ENCODE measurements around the gene DCAF8.

- TF ChIP-seq ESRRG (CRISPR knock-in tag; IDR thresholded peaks at IDR 0.05) (no peak), CSRNP3 (CRISPR knock-in tag; IDR thresholded peaks at IDR 0.05) (no peak), TCF4 (CRISPR knock-in tag; IDR thresholded peaks at IDR 0.05; ENCODE audit: borderline replicate concordance) (no peak), ZNF8 (CRISPR knock-in tag; IDR thresholded peaks at IDR 0.05) (no peak), ZFP30 (CRISPR knock-in tag; IDR thresholded peaks at IDR 0.05) (no peak), ZNF565 (CRISPR knock-in tag; conservative IDR thresholded peaks at IDR 0.05; ENCODE audit: low read depth) (no peak), ISL1 (CRISPR knock-in tag; IDR thresholded peaks at IDR 0.05) (no peak), ARNTL (CRISPR knock-in tag; IDR thresholded peaks at IDR 0.05; ENCODE audit: borderline replicate concordance, low read depth) (no peak), SNAI2 (CRISPR knock-in tag; IDR thresholded peaks at IDR 0.05) (no peak), TOX (CRISPR knock-in tag; IDR thresholded peaks at IDR 0.05; ENCODE audit: borderline replicate concordance) (no peak), ZC3H10 (CRISPR knock-in tag; IDR thresholded peaks at IDR 0.05) (no peak)
- TF ChIP-seq, protein P1, sequence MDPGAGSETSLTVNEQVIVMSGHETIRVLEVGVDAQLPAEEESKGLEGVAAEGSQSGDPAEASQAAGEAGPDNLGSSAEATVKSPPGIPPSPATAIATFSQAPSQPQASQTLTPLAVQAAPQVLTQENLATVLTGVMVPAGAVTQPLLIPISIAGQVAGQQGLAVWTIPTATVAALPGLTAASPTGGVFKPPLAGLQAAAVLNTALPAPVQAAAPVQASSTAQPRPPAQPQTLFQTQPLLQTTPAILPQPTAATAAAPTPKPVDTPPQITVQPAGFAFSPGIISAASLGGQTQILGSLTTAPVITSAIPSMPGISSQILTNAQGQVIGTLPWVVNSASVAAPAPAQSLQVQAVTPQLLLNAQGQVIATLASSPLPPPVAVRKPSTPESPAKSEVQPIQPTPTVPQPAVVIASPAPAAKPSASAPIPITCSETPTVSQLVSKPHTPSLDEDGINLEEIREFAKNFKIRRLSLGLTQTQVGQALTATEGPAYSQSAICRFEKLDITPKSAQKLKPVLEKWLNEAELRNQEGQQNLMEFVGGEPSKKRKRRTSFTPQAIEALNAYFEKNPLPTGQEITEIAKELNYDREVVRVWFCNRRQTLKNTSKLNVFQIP (CRISPR knock-in tag; IDR thresholded peaks at IDR 0.05; ENCODE audit: borderline replicate concordance, low read depth), result no peak
- TF ChIP-seq, protein P2, sequence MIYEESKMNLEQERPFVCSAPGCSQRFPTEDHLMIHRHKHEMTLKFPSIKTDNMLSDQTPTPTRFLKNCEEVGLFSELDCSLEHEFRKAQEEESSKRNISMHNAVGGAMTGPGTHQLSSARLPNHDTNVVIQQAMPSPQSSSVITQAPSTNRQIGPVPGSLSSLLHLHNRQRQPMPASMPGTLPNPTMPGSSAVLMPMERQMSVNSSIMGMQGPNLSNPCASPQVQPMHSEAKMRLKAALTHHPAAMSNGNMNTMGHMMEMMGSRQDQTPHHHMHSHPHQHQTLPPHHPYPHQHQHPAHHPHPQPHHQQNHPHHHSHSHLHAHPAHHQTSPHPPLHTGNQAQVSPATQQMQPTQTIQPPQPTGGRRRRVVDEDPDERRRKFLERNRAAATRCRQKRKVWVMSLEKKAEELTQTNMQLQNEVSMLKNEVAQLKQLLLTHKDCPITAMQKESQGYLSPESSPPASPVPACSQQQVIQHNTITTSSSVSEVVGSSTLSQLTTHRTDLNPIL (CRISPR knock-in tag; IDR thresholded peaks at IDR 0.05; ENCODE audit: low read depth), result no peak
- TF ChIP-seq, protein P3, sequence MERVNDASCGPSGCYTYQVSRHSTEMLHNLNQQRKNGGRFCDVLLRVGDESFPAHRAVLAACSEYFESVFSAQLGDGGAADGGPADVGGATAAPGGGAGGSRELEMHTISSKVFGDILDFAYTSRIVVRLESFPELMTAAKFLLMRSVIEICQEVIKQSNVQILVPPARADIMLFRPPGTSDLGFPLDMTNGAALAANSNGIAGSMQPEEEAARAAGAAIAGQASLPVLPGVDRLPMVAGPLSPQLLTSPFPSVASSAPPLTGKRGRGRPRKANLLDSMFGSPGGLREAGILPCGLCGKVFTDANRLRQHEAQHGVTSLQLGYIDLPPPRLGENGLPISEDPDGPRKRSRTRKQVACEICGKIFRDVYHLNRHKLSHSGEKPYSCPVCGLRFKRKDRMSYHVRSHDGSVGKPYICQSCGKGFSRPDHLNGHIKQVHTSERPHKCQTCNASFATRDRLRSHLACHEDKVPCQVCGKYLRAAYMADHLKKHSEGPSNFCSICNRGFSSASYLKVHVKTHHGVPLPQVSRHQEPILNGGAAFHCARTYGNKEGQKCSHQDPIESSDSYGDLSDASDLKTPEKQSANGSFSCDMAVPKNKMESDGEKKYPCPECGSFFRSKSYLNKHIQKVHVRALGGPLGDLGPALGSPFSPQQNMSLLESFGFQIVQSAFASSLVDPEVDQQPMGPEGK (CRISPR knock-in tag; IDR thresholded peaks at IDR 0.05; ENCODE audit: borderline replicate concordance), result no peak
Measured at GRCh38 chr1:160291248-160292220, 29.2 kb upstream of the DCAF8 start.
